H1 (cell line): ENCODE data around the gene PRICKLE3. TPM values are rescaled to one million over a fixed set of nuclear protein-coding genes. Genes with fewer than 3 reads are reported as not detected.
A peak's percentile ranks its signal among the peaks of the same experiment; 100 is the strongest.

Source experiments
- CTCF ChIA-PET: fragments of 300-600 bp; sonication (Branson Sonifier 250); formaldehyde crosslinking; loops from one replicate; lab custom pipeline; 2021; ENCODE audit not compliant: partially characterized antibody; lab: Charles Lee
- POLR2A ChIA-PET: fragments of 300-600 bp; sonication (Branson Sonifier 250); formaldehyde crosslinking; loops from one replicate; lab custom pipeline; 2021; ENCODE audit warnings: inconsistent platforms; ENCODE audit not compliant: partially characterized antibody; lab: Charles Lee
- DNase-seq, 2 experiments: peaks; one replicate each; pipeline versions ENCODE4 v3.0.0 to v3.0.0-alpha.2; 2010 to 2022; ENCODE audit warnings: low spot score in 2 of 2, low read depth in 1 of 2, mixed read lengths in 1 of 2
- FAIRE-seq: peaks from 2 replicates; lab custom pipeline; 2011; peaks lifted over from hg19 to GRCh38; lab: Jason Lieb, UNC
- H2AFZ ChIP-seq: 2 replicates; pipeline ENCODE4 v1.8.1; 2012; ENCODE audit warnings: low read length, inconsistent platforms
- H2AK5ac ChIP-seq: 2 replicates; pipeline ENCODE4 v1.6.1; 2013; ENCODE audit warnings: low read depth, low read length
- H2BK120ac ChIP-seq: replicated peaks from 2 replicates; pipeline ENCODE3; 2013; ENCODE audit warnings: low read depth, low read length, inconsistent platforms
- H2BK12ac ChIP-seq: 2 replicates; pipeline ENCODE4 v1.6.1; 2013; ENCODE audit warnings: low read depth, low read length
- H2BK15ac ChIP-seq: 2 replicates; pipeline ENCODE4 v1.6.1; 2013; ENCODE audit warnings: low read length
- H2BK20ac ChIP-seq: 2 replicates; pipeline ENCODE4 v1.6.1; 2013; ENCODE audit warnings: low read length
- H2BK5ac ChIP-seq: 2 replicates; pipeline ENCODE4 v1.6.1; 2013; ENCODE audit warnings: low read depth, low read length
- H3K14ac ChIP-seq: 2 replicates; pipeline ENCODE4 v1.6.1; 2013; ENCODE audit warnings: inconsistent platforms; ENCODE audit not compliant: insufficient read length
- H3K18ac ChIP-seq: 2 replicates; pipeline ENCODE4 v1.6.1; 2013; ENCODE audit warnings: low read length; ENCODE audit errors: extremely low read depth
- H3K23ac ChIP-seq: 2 replicates; pipeline ENCODE4 v1.6.1; 2013; ENCODE audit warnings: inconsistent platforms; ENCODE audit not compliant: insufficient read length
- H3K23me2 ChIP-seq: 2 replicates; pipeline ENCODE4 v1.6.1; 2013; ENCODE audit warnings: low read depth, low read length
- H3K27ac ChIP-seq: 2 replicates; pipeline ENCODE4 v1.6.1; 2011; ENCODE audit warnings: low read depth, low read length, inconsistent platforms
- H3K27me3 ChIP-seq, 4 experiments: replicated peaks in 1 of 4; 1 replicate in 1 of 4; 2 replicates in 3 of 4; pipeline versions ENCODE4 v1.6.1 to v1.8.1; 2011 to 2013; ENCODE audit warnings: low read length in 3 of 4, mild to moderate bottlenecking in 3 of 4, inconsistent platforms in 2 of 4, mixed read lengths in 2 of 4, moderate library complexity in 1 of 4; ENCODE audit not compliant: control insufficient read depth in 3 of 4, insufficient read depth in 3 of 4; ENCODE audit errors: extremely low read depth in 1 of 4
- H3K36me3 ChIP-seq, 4 experiments: 2 replicates each; pipeline versions ENCODE4 v1.6.1 to v1.8.1; 2011 to 2013; ENCODE audit warnings: mild to moderate bottlenecking in 4 of 4, low read length in 3 of 4, moderate library complexity in 2 of 4, control low read depth in 1 of 4, inconsistent platforms in 1 of 4; ENCODE audit not compliant: insufficient read depth in 4 of 4, control insufficient read depth in 2 of 4
- H3K4ac ChIP-seq: replicated peaks from 2 replicates; pipeline ENCODE3; 2013; ENCODE audit warnings: low read length, low read depth, mixed read lengths, inconsistent platforms; ENCODE audit not compliant: insufficient read length
- H3K4me1 ChIP-seq, 4 experiments: replicated peaks in 1 of 4; 1 replicate in 1 of 4; 2 replicates in 3 of 4; pipeline versions ENCODE4 v1.6.1 to v1.8.1; 2011 to 2013; ENCODE audit warnings: low read length in 3 of 4, inconsistent platforms in 2 of 4, mixed read lengths in 1 of 4; ENCODE audit not compliant: insufficient read depth in 4 of 4, control insufficient read depth in 3 of 4
- H3K4me2 ChIP-seq, 2 experiments: 2 replicates each; pipeline versions ENCODE4 v1.6.1 to v1.8.1; 2011 to 2013; ENCODE audit warnings: low read depth in 2 of 2, low read length in 2 of 2, control low read depth in 1 of 2, inconsistent platforms in 1 of 2, mild to moderate bottlenecking in 1 of 2; ENCODE audit not compliant: insufficient read depth in 1 of 2
- H3K4me3 ChIP-seq, 4 experiments: fragments of 200-600, 300-600 bp in 1 of 4; sonication (generic), shearing (Covaris generic), sonication (Bioruptor Twin) in 1 of 4; 2 replicates each; pipeline versions ENCODE4 v1.5.1 to v1.8.1; 2011 to 2016; ENCODE audit warnings: low read length in 4 of 4, low read depth in 3 of 4, control low read depth in 2 of 4, inconsistent platforms in 2 of 4, mild to moderate bottlenecking in 2 of 4, mixed read lengths in 1 of 4, moderate library complexity in 1 of 4; ENCODE audit not compliant: insufficient read depth in 2 of 4; ENCODE audit errors: extremely low read depth in 1 of 4
- H3K56ac ChIP-seq: replicated peaks from 2 replicates; pipeline ENCODE3; 2013; ENCODE audit warnings: low read depth, mild to moderate bottlenecking, mixed read lengths, low read length, inconsistent platforms; ENCODE audit not compliant: insufficient read length
- H3K79me1 ChIP-seq: 2 replicates; pipeline ENCODE4 v1.6.1; 2013; ENCODE audit warnings: low read depth, low read length, control low read depth
- H3K79me2 ChIP-seq, 2 experiments: 2 replicates each; pipeline versions ENCODE4 v1.6.1 to v1.8.1; 2012 to 2013; ENCODE audit warnings: low read length in 2 of 2, mild to moderate bottlenecking in 2 of 2, inconsistent platforms in 1 of 2; ENCODE audit not compliant: insufficient read depth in 2 of 2, control insufficient read depth in 1 of 2
- H3K9ac ChIP-seq, 4 experiments: replicated peaks in 1 of 4; 1 replicate in 1 of 4; 2 replicates in 3 of 4; pipeline versions ENCODE4 v1.6.1 to v1.8.1; 2011 to 2013; ENCODE audit warnings: low read depth in 3 of 4, low read length in 3 of 4, control low read depth in 2 of 4, mild to moderate bottlenecking in 2 of 4, moderate library complexity in 2 of 4, inconsistent platforms in 1 of 4; ENCODE audit errors: extremely low read depth in 1 of 4
- H3K9me3 ChIP-seq, 2 experiments: 2 replicates each; pipeline versions ENCODE4 v1.6.1 to v1.8.1; 2012 to 2013; ENCODE audit warnings: mild to moderate bottlenecking in 2 of 2, moderate library complexity in 2 of 2, control low read depth in 1 of 2, inconsistent platforms in 1 of 2, low read depth in 1 of 2, low read length in 1 of 2, mixed read lengths in 1 of 2; ENCODE audit not compliant: insufficient read depth in 2 of 2
- H4K20me1 ChIP-seq, 2 experiments: replicated peaks in 1 of 2; 2 replicates each; pipeline versions ENCODE3 to v1.8.1; 2011 to 2013; ENCODE audit warnings: inconsistent platforms in 2 of 2, low read length in 2 of 2, mild to moderate bottlenecking in 1 of 2; ENCODE audit not compliant: insufficient read depth in 2 of 2, control insufficient read depth in 1 of 2
- H4K5ac ChIP-seq: 2 replicates; pipeline ENCODE4 v1.6.1; 2013; ENCODE audit warnings: low read length, low read depth, mixed read lengths, inconsistent platforms; ENCODE audit not compliant: insufficient read length
- H4K8ac ChIP-seq: 2 replicates; pipeline ENCODE4 v1.8.0; 2013; ENCODE audit warnings: mild to moderate bottlenecking, moderate library complexity, low read length, inconsistent platforms; ENCODE audit not compliant: insufficient read depth; ENCODE audit errors: extremely low read depth
- H4K91ac ChIP-seq: replicated peaks from 2 replicates; pipeline ENCODE3; 2013; ENCODE audit warnings: low read length, mixed read lengths, inconsistent platforms; ENCODE audit not compliant: insufficient read length
- CBX8 ChIP-seq: fragments of 300-800, 300-1000 bp; sonication (generic); IDR thresholded peaks from 2 replicates; pipeline ENCODE4 v1.7.1; 2016; ENCODE audit warnings: low read depth, low read length, borderline replicate concordance
- POLR2A ChIP-seq, 2 experiments: IDR thresholded peaks; 1 replicate in 1 of 2; 2 replicates in 1 of 2; pipeline ENCODE4 v1.6.1; 2011; ENCODE audit warnings: low read depth in 2 of 2, low read length in 2 of 2, mild to moderate bottlenecking in 2 of 2; ENCODE audit errors: control extremely low read depth in 1 of 2
- RAD21 ChIP-seq, 2 experiments: IDR thresholded peaks in 1 of 2; conservative IDR thresholded peaks in 1 of 2; 2 replicates each; pipeline ENCODE4 v1.6.1; 2011; ENCODE audit warnings: low read depth in 2 of 2, low read length in 2 of 2, improper control_type of control experiment in 1 of 2, inconsistent platforms in 1 of 2, mild to moderate bottlenecking in 1 of 2, moderate library complexity in 1 of 2
- SIX5 ChIP-seq: IDR thresholded peaks from 2 replicates; pipeline ENCODE4 v1.6.1; 2011; ENCODE audit warnings: mild to moderate bottlenecking, low read depth, low read length
- SP2 ChIP-seq: IDR thresholded peaks from 2 replicates; pipeline ENCODE4 v1.6.1; 2012; ENCODE audit warnings: mild to moderate bottlenecking, low read length, inconsistent platforms
- WGBS, 2 experiments: shearing (Covaris generic) in 1 of 2; methylation state at CpG; one replicate each; pipeline versions ENCODE4 v1.1.6 to v1.1.7; 2013 to 2015; ENCODE audit warnings: low lambda C conversion rate in 2 of 2, mixed read lengths in 2 of 2, inconsistent platforms in 1 of 2, low coverage in 1 of 2, missing lambda C conversion rate in 1 of 2; ENCODE audit not compliant: insufficient replicate concordance in 2 of 2, insufficient coverage in 1 of 2, insufficient read length in 1 of 2; ENCODE audit errors: extremely low coverage in 1 of 2, missing lambda C conversion rate in 1 of 2; 5-methylcytosine and 5-hydroxymethylcytosine counted together
- polyA plus RNA-seq, 7 experiments: library from polyadenylated mRNA; depleted of rRNA in 3 of 7; stranded (reverse) in 5 of 7; unstranded in 2 of 7; fragments of >200 nt in 5 of 7; fragments of 200-250 nt in 2 of 7; gene quantifications; 1 replicate in 5 of 7; 2 replicates in 1 of 7; 4 replicates in 1 of 7; pipeline versions ENCODE4 v1.2.1 to v1.2.3, GENCODE V29; 2011 to 2013; ENCODE audit warnings: missing spikeins in 2 of 7, mixed read lengths in 2 of 7
- total RNA-seq: library from RNA; stranded (reverse); fragmentation: NEBNext Ultra II Directional; extraction: Animal tissue kit (Norgen Biotek cat#: 25700); gene quantifications from 2 replicates; pipeline ENCODE4 v1.2.1, GENCODE V29; 2021
- TF ChIP-seq, protein P1 (sequence below), 3 experiments: IDR thresholded peaks; 1 replicate in 2 of 3; 2 replicates in 1 of 3; pipeline versions ENCODE4 v1.5.1 to v1.6.1; 2011; ENCODE audit warnings: low read length in 3 of 3, mild to moderate bottlenecking in 3 of 3, inconsistent platforms in 2 of 3, low read depth in 1 of 3, moderate library complexity in 1 of 3; ENCODE audit not compliant: insufficient read depth in 1 of 3; ENCODE audit errors: control extremely low read depth in 1 of 3

PRICKLE3 gene
- total and polyA plus RNA-seq, 2 of the 8 experiments (the other 6 are each of a cell fraction or from before 2014, with no cell fraction given) = 9.1 to 10.6 TPM

DNA sequence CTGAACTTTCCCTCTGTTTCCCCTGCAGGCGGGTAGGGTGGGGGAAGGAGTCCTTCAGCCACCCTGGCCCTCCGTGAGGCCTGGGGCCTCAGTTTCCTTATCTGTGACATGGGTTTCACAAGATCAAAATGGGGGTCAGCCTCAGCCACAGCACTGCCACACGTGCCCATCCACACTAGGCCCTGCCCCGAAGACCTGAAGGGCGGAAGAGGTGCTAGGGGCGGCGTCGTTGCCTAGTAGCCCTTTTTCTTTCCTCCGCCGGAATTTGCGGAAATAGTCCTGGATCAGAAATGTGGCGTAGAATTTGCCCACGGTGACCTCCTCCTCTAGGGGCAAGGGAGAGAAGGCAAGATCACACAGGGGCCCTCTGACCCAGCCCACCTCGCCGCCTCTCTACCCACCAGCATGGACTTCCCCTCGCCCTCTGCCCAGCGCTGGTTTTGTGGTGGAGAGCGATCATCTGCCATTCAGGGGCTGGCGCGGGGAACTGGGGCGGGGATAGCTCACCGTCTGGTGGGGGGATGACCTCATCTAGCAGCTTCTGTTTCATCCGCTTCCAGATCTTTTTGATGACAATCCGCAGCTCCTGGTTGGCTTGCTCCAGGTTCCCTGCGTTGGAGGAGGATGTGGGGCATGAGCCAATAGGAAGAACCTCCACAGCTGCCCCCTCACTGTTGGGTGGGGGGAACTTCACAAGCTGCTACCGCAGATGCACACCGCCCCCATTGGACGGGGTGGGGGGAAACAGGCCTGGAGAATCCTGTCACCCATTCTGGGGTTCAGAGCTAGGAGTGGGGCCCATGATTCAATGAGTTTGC, 23.5 kb upstream of the PRICKLE3 start:
- Histone ChIP-seq H2BK120ac (no peak overlapping the region), H3K79me1 (no peaks in the 10 kb centered on the region), H3K4me3 (peak overlapping the region in 1 of 4 experiments; percentile 21; a peak in 1 of 8 replicates), H3K79me2 (no peaks in the 10 kb centered on the region), H3K27me3 (no peaks in the 10 kb centered on the region), H3K56ac (no peak overlapping the region), H4K91ac (no peak overlapping the region), H2BK15ac (no peak overlapping the region), H3K4ac (no peak overlapping the region), H2BK20ac (no peak overlapping the region), H2AK5ac (no peak overlapping the region), H3K9ac (no peak overlapping the region; a peak in 1 of 7 replicates), H3K36me3 (no peaks in the 10 kb centered on the region), H2BK12ac (no peak overlapping the region), H4K8ac (peak overlapping the region; percentile 35; the same call in 1 of the 2 replicates), H3K9me3 (no peaks in the 10 kb centered on the region), H4K5ac (no peak overlapping the region), H3K23me2 (no peaks in the 10 kb centered on the region), H3K18ac (no peak overlapping the region), H4K20me1 (no peaks in the 10 kb centered on the region), H3K27ac (no peak overlapping the region), H3K23ac (no peak overlapping the region), H2BK5ac (no peak overlapping the region), H3K14ac (no peak overlapping the region), H2AFZ (no peak overlapping the region; the same call in none of the 2 replicates), H3K4me1 (peaks cover 0 to 11% (median 2%) of the 10 kb centered on the region in 4 experiments; a peak in 2 of 7 replicates), H3K4me2 (peak overlapping the region; percentile 28 to 44; a peak in 2 of 4 replicates)
- CTCF ChIA-PET = interaction anchor here (0.6 to 4.6 kb wide), 6 partner anchors 12 to 638 kb away, joined by 3 to 22 read pairs (median 3); no protein-coding TSS in a partner anchor
- TF ChIP-seq RAD21 (IDR thresholded peaks at IDR 0.05 in 1 of 2, conservative IDR thresholded peaks at IDR 0.05 in 1 of 2; ENCODE audit: low read depth in 2 of 2, low read length in 2 of 2) = peak in 1 of 2 experiments; percentile 19; a peak in 2 of 4 replicates
- no peak for TF ChIP-seq CBX8
- TF ChIP-seq, protein P1, sequence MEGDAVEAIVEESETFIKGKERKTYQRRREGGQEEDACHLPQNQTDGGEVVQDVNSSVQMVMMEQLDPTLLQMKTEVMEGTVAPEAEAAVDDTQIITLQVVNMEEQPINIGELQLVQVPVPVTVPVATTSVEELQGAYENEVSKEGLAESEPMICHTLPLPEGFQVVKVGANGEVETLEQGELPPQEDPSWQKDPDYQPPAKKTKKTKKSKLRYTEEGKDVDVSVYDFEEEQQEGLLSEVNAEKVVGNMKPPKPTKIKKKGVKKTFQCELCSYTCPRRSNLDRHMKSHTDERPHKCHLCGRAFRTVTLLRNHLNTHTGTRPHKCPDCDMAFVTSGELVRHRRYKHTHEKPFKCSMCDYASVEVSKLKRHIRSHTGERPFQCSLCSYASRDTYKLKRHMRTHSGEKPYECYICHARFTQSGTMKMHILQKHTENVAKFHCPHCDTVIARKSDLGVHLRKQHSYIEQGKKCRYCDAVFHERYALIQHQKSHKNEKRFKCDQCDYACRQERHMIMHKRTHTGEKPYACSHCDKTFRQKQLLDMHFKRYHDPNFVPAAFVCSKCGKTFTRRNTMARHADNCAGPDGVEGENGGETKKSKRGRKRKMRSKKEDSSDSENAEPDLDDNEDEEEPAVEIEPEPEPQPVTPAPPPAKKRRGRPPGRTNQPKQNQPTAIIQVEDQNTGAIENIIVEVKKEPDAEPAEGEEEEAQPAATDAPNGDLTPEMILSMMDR (IDR thresholded peaks at IDR 0.05; ENCODE audit: control extremely low read depth in 1 of 3, insufficient read depth in 1 of 3, low read depth in 1 of 3, low read length in 3 of 3) = peak in 1 of 3 experiments; percentile 5; a peak in 2 of 4 replicates
- no peak for TF ChIP-seq SIX5
- no peak for TF ChIP-seq SP2
- no peak for TF ChIP-seq POLR2A (IDR thresholded peaks at IDR 0.05; ENCODE audit: control extremely low read depth in 1 of 2, low read depth in 2 of 2, low read length in 2 of 2)
- FAIRE-seq = no peak
- 61% methylated on average over 16 of the region's 28 CpGs; no CpG with 5 or more reads in 1 of the 2 experiments for WGBS, 2 experiments
- no peak for DNase-seq
- POLR2A ChIA-PET = interaction anchor here (1.0 kb wide), 1 partner anchor 9 kb away, joined by 3 read pairs; no protein-coding TSS in a partner anchor
